ENCODE measurements around the gene S100P.

- TF ChIP-seq, protein P1, sequence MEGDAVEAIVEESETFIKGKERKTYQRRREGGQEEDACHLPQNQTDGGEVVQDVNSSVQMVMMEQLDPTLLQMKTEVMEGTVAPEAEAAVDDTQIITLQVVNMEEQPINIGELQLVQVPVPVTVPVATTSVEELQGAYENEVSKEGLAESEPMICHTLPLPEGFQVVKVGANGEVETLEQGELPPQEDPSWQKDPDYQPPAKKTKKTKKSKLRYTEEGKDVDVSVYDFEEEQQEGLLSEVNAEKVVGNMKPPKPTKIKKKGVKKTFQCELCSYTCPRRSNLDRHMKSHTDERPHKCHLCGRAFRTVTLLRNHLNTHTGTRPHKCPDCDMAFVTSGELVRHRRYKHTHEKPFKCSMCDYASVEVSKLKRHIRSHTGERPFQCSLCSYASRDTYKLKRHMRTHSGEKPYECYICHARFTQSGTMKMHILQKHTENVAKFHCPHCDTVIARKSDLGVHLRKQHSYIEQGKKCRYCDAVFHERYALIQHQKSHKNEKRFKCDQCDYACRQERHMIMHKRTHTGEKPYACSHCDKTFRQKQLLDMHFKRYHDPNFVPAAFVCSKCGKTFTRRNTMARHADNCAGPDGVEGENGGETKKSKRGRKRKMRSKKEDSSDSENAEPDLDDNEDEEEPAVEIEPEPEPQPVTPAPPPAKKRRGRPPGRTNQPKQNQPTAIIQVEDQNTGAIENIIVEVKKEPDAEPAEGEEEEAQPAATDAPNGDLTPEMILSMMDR (IDR thresholded peaks at IDR 0.05), result no peak
- TF ChIP-seq EZH2 (IDR thresholded peaks at IDR 0.05; ENCODE audit: borderline replicate concordance, insufficient read depth, low read depth, low read length, poor library complexity, severe bottlenecking), result no peak
Observed at GRCh38 chr4:6733358-6734164, 39.9 kb downstream of the S100P start.

All from B cell (primary cell).